DMS53 (cell line): ENCODE data around the gene NCAM1.

ENCODE experiments used
- DNase-seq: peaks from one replicate; lab custom pipeline; 2025; lab: John Stamatoyannopoulos, UW

Gene NCAM1

DNA sequence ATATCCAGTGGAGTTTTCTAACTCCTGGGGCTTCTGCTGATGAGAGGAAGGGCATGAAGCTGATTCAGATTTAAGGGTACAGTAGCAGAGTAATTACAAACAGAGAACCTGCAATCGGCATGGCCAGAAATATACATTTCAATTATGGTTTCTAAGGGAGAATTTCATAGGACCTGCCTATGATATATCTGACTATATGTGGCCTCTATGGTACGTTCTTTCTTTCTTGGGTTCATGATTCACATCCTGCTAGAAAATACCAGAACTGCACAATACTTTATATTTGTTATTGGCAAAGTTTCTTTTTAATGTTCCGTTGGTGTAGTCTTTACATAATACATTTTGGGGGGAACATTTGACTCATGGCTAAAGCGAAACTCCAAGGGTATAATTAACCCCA lies 290.1 kb downstream of the NCAM1 start:
- no peak for DNase-seq

DNA sequence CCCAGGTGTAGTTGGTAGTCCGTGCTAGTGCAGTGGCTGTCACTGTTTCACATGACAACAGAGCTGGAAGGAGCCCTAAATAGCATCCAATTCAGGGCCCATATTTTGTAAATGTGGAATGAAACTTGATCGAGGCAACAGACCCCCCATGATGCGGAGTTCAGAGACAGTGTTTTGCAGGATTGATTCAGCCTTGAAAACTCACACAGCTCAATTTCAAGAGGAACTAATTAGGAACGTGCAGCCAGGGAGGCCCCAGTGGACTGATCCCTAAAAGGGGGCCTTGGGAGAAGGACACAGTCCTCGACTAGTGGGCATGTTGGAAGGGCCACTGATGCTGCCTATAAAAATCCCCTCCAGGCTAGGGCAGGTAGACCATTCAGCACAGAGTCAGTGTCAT lies 292.2 kb downstream of the NCAM1 start:
- DNase-seq, result no peak

DNA sequence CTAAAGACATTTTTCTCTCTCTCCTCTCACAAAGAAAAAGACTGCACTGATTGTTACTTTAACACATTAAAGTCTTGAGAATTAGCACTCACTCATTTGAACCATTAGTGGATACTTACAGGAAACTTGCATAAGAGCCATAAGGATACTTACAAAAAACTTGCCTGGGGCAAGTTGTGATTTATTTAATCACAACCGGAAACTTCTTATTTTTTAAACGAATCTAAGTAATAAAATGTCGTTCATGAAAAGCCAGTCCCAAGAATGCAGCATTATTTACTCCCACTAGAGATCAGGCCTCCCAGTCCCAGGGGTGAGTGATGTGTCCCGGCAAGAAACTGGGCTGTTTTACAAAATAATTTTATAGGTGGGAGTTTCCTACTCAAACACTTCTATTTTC lies 293.9 kb downstream of the NCAM1 start:
- DNase-seq, result no peak

DNA sequence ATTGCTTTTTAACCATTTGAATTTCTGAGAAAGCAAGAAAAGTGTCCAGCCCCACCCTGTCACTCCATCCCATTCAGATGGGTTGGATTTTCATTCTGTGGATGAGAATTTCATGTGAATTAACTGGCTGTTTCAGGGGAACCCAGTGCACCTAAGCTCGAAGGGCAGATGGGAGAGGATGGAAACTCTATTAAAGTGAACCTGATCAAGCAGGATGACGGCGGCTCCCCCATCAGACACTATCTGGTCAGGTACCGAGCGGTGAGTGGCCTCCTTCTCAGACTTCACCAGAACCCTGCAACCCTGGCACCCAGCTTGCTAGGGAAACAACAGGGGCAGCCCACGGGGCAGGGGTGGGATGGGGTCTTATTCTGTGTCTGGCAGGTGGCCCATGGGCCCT lies 294.5 kb downstream of the NCAM1 start:
- DNase-seq, result no peak

DNA sequence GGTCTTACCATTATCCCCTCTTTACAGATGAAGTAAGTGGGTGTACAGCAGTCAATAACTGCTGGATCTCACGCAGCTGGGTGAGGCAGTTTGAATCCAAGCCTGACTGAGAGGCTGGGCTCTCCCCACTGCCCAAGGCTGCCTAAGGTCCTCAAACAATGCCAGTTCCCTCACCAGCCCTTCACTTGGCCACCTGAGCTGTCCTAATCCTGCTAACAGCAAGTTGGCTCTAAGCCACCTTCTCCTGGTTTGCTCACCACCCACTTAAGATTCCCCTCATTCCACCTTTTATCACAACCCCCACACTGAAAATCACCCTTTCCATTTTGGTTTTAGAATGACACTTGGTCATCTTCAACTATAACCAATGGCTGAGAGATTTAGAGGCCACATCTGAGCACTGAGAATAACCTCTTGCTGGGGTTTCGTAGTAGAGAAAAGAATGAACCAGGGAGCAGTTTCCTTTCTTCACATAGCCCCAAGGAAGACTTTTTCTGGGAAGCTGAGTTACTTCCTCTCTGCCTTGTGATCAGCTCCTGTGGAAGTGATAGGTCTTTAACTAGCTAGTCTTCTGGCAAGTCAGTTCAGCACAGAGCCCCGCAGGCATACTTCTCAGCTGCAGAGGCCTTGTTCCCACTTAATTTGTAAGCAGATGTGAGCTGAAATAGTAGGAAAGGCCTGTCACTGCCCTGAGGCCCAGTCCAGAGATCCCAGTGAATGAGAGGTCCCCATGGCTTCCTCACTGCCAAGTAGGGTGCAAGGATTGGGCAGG lies 295.4 kb downstream of the NCAM1 start:
- DNase-seq, result peak; percentile 32

DNA sequence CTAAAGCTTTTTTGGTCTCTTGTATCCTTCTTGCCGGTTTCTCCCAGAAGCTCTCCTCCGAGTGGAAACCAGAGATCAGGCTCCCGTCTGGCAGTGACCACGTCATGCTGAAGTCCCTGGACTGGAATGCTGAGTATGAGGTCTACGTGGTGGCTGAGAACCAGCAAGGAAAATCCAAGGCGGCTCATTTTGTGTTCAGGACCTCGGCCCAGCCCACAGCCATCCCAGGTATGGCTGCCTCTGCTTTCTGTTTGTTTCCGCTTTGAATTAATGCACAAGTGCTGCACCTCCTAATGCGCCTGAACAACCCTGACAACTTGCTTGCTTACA lies 298.8 kb downstream of the NCAM1 start:
- DNase-seq, result no peak

DNA sequence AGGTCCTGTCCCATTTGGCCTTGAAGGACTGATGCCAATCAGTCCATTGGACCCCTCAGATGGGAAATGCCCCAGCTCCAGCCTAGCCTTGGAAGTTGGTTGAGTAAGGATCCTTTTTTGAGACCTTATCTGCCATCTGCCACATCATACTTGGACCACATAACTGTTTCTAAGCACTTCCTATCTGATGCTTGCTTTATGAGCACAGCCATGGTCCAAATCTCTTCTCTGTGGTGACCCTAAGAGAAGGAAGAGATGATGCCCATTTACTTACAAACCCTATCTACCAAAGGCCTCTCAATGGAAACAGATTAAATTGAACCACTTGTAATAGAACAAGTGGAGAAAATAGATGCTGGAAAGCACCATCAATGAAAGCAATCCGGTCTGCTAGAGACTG lies 299.3 kb downstream of the NCAM1 start:
- no peak for DNase-seq

DNA sequence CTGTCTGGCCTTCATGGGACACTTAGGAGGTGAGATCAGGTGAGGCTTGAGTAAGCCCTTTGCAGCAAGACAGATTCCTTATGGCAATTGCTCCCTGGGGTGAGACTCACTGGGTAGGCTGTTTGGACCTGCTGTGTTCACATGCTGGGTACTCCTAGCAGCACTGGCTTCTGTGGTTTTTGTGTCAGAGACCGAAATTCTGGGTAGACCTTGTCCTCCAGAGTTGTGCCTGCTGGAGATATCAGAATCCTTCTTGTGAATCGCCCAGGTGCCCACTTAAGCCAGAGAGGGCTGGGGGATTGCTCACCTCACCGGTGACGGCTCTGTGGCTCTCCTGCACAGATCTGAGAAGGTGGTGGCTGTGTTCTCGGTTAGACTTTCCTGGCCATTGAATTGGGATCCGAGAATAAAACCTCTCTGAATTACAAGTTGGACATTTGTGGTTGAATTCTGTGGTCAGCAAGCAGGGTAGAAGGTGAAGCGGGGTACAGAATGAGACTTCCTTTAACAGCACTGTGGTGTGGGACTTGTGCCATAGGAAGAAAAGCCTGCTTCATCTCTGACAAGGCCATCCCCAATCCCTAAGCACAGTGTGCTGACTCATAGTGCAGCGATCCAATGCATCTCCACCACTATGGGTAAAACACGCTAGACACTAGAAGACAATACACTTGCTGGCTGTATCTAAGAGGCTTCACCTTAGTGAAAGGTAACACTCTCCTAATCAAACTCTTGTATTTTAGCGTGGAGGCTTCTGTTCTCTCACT lies 300.7 kb downstream of the NCAM1 start:
- peak; percentile 53 for DNase-seq

DNA sequence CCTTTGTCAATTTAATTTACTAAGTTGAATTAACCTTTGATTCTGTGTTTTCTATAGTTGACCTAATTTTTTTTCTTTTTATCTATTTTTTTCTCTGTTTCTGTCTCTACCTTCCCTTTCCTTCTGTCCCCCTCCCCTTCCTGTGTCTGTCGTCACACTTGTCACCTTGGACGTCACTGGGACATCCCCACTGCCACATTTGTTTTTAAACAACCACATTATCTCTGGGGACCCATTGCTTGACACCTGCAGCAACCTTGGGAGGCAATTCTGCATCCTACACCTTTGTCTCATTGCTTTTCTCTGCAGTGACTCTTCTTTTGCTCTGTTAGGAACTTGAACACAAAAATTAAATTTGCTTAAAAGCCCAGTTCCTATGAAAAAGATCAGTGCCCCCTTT lies 301.4 kb downstream of the NCAM1 start:
- DNase-seq, result no peak

DNA sequence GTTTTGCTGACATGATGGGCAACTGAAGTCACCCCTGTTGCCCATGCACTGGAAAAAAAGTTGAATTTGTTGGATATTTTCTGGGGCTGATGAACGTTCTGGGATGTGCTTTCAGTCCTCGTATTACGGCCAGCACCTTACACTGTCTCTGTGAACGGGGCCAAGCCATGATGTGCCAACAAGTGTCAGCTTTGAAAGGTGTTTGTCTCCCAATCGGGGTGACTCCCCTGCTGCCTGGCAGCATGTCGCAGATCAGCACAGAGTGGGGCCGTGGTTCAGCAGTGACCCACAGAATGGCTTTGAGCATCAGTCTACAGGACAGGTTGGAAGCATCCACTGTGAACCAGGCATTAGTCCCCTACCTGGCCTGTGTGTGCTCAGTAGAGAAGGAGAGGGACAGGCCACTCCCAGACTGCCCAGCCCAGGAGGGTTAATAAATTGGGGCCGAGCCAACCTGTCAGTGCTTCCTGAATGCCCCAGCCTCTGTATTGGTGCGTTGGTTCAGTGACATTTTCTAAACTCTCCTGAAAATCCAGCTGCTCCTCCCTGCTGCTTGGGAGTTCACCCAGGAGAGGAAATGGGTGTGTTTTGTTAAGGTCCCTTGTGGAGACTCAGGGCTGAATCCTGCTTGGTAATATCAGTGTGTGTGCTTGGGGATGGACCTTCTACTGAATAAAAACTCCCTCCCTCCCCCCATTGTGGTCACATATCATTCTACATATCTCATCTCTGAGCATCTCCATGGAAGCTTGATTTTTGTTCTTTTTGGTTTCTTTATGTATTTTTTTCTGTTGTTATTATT lies 302.4 kb downstream of the NCAM1 start:
- DNase-seq, result peak; percentile 20

DNA sequence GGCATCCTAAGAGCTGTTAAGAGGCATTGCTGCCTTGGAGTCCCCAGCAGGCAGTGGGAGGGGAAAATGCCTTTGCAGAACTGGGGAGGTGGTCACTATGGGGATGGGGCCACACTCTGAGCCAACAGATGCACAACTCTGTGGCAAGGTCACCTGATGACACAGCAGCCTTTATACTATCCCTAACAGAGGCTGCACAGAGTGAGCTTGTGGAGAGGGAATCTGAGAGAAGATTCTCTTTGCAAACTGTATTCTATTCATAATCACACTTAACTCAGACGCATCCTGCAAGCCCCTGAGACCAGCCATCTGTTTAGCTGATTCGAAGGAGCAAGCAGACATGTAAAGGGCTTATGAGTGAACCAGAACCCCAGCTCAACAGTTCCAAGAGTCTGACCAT lies 304.1 kb downstream of the NCAM1 start:
- DNase-seq, result no peak

DNA sequence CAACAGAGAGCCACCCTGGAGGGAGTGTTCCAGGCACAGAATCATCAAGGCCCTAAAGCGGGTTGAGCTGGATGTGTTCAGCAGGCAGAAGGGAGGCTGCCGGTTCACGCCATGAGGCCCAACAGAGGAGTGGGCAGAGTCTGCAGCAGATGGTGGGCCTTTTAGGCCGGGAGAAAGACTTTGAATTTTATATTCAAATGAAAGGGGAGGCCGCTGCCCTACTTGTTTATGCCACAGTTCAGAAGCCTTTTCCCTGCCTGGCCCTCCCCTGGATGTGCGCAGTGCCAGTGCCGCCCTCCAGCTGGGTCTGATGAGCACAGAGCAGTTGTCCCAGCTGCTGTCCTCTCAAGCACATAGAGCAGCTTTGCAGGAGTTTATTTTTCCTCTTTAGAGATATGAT lies 306.3 kb downstream of the NCAM1 start:
- peak; percentile 34 for DNase-seq

DNA sequence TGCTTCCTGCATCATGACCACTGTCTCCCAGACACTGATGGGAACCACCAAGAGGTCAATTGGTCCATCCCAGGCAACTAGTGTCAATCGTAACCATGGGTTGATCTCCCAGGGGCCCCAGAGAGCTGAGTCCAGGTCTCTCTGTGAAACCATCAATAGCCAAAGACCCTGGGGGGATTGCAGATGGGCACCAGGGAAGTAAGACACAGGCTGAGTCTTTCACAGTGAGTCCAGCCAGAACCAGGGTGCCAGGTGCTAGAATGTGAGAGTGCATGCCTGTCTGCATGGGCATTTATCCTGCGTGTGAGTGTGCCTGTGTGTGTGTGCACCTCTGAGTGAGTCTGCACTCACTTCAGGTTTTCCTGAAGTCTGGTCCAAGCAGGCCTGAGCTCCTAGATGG lies 307.9 kb downstream of the NCAM1 start:
- no peak for DNase-seq

DNA sequence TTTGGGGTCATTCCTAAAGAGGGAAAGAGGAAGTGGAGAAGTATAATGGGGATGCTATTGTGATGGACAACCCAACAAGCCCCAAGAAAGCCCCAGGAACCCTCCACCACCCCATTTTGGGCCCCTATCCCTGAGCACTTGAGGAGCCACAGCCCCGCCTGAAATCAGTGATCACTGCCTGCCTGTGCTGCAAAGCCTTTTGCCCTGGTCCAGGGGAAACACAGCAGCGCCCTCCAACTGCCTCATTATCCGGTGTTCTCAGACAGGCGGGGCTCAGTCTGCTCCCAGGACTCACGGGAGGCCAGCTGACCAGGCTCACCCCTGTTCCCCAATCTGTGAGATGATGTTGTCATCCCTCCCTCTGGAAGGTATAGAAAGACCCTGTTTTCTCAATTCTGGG lies 308.4 kb downstream of the NCAM1 start:
- DNase-seq, result no peak

DNA sequence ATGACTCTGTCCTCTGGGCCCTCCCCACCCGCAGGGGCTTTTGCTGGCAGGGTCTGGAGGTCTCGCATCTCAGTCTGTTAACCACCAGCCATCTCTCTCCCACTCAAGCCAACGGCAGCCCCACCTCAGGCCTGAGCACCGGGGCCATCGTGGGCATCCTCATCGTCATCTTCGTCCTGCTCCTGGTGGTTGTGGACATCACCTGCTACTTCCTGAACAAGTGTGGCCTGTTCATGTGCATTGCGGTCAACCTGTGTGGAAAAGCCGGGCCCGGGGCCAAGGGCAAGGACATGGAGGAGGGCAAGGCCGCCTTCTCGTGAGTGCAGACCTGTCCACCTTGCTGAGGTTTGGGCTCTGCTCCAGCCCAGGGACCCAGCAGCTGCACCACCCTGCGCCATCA lies 308.9 kb downstream of the NCAM1 start:
- DNase-seq, result peak; percentile 91

DNA sequence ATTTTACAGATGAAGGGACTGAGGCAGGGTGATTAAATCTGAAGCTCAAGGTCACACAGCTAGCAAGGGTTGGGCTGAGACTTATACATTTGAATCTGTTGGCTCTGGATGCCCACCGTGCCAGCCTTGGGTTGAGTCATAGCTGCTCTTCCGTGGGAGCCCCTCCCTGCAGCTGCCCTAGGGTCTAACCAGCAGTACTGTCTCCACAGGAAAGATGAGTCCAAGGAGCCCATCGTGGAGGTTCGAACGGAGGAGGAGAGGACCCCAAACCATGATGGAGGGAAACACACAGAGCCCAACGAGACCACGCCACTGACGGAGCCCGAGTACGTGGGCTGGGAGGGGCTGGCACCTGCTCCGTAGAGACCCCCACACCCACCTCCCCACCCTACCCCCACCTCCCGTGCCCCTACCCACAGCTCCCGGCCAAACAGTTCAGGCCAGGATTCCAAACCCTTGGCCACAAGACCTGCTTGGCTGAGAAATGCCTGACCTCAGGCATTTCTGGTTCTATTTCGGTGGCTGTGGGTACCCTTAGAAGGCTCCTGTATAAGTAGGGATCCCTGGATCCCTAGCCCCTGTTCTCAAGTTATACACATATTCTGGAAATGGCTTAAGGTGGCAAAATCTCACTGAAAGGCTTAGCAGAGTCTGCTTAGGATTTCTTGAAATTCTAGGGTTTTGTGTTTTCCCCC lies 310.5 kb downstream of the NCAM1 start:
- DNase-seq, result no peak

DNA sequence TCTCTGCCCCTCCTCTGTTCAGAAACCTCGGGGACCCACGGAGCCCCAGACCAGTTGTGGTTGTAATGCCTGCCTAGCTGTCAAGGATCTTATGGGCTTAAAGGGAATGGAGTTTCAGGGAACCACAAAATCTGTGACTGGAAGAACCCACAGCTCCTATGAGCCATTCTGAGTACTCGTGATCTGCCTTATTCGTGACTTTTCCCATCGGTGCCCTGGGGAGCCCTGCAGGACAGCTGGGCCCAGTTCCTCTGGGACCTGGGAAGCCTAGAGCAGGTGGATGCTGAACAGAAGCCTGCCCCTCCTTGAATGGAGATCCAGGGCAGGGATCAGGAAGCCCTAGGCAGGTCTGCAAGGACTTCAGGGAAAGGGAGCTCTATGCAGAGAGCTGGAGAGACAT lies 311.1 kb downstream of the NCAM1 start:
- DNase-seq, result peak; percentile 19

DNA sequence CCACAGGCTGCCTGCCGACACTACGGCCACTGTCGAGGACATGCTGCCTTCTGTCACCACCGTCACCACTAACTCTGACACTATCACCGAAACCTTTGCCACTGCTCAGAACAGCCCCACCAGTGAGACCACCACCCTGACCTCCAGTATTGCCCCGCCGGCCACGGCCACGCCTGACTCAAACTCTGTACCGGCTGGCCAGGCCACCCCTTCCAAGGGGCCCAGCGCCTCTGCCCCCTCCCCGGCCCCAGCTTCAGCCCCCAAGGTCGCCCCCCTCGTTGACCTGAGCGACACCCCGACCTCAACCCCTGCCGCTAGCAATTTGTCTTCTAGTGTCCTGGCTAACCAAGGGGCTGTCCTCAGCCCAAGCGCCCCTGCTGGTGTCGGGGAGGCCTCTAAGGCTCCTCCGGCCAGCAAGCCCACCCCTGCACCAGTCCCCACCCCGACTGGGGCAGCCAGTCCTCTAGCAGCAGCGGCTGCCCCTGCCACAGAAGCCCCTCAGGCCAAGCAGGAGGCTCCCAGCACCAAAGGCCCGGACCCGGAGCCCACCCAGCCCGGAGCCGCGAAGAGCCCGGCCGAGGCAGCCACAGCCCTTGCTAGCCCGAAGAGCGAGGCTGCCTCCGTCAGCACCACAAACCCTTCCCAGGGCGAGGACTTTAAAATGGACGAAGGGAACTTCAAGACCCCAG lies 311.9 kb downstream of the NCAM1 start:
- DNase-seq, result no peak

DNA sequence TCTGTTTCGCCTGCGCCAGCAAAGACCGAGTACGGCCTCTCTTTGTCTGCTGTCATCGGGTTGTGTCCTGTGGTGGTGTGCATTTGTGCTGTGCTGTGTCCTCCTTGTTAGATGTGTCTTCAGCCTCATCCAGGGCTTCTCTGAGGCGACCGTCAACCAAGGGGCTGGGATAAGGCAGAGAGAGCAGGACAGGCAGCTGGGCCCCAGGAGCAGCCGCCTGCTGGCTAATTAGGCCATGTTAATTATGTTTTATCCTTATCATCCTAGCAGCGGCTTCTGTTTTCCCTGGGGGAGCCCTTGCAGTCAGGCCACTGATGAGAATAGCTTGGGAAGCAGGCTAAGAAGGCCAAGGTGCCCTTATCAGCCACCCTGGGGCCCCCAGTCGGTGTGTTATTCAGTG lies 312.5 kb downstream of the NCAM1 start:
- DNase-seq, result no peak

DNA sequence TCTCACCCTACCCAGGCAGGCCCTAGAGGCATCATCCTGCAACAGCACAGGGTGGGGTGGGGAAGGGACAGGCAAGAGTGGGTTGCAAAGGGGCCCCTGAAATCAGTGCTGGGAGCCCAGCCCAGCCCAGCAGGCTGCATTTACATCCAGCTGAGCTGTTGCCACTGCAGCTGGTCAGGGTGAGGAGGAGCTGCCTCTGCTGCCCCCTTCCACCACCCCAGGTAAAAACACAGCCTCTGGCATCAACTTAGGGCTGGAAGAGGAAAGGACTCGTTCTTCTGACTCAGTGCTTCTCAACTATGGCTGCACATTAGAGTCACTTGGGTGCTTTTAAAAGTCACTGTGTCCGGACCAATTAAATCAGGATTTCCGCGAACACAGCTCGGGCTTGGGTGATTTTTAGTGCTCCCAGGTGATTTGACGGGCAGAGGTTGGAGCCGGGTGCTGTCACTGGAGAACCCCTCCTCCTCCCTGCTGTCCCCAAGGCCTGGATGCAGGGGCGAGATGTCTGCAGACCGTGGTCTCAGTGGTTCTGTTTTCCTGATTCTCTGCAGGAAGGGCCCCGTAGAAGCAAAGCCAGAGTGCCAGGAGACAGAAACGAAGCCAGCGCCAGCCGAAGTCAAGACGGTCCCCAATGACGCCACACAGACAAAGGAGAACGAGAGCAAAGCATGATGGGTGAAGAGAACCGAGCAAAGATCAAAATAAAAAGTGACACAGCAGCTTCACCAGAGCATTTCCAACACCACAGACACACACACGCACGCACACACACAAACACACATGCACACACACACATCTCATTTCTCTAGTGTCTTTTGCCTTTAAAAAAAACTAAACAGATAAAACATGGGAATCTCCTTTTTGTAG lies 313.7 kb downstream of the NCAM1 start:
- peak; percentile 73 for DNase-seq

DNA sequence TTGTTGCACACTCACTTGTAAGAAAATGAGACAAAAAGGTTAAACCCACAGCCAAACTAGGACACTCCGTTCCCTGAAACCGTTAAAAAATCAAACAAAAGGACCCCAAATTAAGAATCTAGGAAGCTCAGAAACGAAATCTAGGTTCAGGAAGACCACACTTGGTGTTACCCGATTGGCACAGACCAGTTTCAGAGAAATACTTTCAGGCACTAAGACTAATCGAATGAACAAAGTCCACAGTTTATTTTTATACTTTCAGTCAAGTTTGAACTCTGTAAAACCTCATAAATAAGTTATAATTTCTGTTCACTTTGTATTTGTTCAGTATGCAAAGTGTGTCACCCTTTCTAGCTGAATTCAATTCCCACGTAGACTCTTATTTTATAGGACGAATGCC lies 314.4 kb downstream of the NCAM1 start:
- DNase-seq, result no peak
